NOMO-1 (cell line): Measurements from ENCODE around the gene USP17L5.
"Not testable (repeated sequence)": the region's sequence is repeated elsewhere in the genome, so short reads cannot be mapped to it uniquely, and the experiment has no call there.

ENCODE experiments used
- DNase-seq, 2 experiments: peaks; one replicate each; lab custom pipeline; 2025; ENCODE audit not compliant: unreplicated experiment in 2 of 2; lab: John Stamatoyannopoulos, UW

Gene USP17L5, protein sequence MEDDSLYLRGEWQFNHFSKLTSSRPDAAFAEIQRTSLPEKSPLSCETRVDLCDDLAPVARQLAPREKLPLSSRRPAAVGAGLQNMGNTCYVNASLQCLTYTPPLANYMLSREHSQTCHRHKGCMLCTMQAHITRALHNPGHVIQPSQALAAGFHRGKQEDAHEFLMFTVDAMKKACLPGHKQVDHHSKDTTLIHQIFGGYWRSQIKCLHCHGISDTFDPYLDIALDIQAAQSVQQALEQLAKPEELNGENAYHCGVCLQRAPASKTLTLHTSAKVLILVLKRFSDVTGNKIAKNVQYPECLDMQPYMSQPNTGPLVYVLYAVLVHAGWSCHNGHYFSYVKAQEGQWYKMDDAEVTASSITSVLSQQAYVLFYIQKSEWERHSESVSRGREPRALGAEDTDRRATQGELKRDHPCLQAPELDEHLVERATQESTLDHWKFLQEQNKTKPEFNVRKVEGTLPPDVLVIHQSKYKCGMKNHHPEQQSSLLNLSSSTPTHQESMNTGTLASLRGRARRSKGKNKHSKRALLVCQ

DNA sequence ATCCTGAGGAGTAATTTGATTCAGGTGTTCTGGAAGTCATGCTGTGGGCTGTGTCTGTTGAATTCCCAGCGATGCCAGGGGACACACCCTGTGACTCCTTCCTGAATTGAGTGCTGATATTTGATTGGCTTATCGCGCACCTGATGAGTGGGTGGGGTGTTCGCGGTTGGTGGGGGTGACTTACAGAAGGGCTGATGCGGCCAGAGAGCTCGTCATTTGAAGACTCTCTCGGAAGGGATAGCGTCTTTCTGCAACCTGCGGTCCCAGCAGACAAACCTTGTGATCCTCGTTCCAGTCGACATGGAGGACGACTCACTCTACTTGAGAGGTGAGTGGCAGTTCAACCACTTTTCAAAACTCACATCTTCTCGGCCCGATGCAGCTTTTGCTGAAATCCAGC lies at the start of gene USP17L5:
Gene USP17L5, plus strand, starts transcription at position 301 of the 400 bp plus-strand sequence. Its CDS starts 0 bp downstream, at position 301.
- DNase-seq: not testable (repeated sequence)

DNA sequence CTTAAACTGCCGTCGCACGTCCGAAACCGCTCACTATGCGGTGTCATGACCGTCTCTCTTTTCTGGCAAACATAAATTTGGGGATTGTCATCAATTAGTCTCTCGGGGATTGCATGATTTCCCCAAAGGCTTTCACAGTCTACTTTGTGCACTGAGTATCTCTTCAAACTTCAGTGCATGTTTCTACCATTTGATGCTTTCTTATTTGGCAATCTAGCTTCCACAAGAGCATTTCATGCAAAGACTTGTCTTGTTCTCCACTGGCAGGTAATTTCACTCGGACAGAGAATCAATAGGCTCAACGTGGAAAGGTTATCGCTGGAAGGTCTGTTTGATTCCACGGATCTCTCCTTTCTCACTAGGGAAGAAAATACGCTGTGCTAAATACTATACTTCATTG lies 15.0 kb upstream of the USP17L5 start:
- DNase-seq: not testable (repeated sequence)

DNA sequence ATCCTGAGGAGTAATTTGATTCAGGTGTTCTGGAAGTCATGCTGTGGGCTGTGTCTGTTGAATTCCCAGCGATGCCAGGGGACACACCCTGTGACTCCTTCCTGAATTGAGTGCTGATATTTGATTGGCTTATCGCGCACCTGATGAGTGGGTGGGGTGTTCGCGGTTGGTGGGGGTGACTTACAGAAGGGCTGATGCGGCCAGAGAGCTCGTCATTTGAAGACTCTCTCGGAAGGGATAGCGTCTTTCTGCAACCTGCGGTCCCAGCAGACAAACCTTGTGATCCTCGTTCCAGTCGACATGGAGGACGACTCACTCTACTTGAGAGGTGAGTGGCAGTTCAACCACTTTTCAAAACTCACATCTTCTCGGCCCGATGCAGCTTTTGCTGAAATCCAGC lies 14.3 kb upstream of the USP17L5 start, which contains the start of gene USP17L24:
Gene USP17L24, plus strand, starts transcription at position 301 of the 400 bp plus-strand sequence. Its CDS starts 0 bp downstream, at position 301.
- DNase-seq: not testable (repeated sequence)

DNA sequence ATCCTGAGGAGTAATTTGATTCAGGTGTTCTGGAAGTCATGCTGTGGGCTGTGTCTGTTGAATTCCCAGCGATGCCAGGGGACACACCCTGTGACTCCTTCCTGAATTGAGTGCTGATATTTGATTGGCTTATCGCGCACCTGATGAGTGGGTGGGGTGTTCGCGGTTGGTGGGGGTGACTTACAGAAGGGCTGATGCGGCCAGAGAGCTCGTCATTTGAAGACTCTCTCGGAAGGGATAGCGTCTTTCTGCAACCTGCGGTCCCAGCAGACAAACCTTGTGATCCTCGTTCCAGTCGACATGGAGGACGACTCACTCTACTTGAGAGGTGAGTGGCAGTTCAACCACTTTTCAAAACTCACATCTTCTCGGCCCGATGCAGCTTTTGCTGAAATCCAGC lies 9.6 kb upstream of the USP17L5 start, which contains the start of gene USP17L25:
Gene USP17L25, plus strand, starts transcription at position 301 of the 400 bp plus-strand sequence. Its CDS starts 0 bp downstream, at position 301.
- not testable (repeated sequence) for DNase-seq

DNA sequence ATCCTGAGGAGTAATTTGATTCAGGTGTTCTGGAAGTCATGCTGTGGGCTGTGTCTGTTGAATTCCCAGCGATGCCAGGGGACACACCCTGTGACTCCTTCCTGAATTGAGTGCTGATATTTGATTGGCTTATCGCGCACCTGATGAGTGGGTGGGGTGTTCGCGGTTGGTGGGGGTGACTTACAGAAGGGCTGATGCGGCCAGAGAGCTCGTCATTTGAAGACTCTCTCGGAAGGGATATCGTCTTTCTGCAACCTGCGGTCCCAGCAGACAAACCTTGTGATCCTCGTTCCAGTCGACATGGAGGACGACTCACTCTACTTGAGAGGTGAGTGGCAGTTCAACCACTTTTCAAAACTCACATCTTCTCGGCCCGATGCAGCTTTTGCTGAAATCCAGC lies 4.8 kb upstream of the USP17L5 start, which contains the start of gene USP17L26:
Gene USP17L26, plus strand, starts transcription at position 301 of the 400 bp plus-strand sequence. Its CDS starts 0 bp downstream, at position 301.
- DNase-seq: not testable (repeated sequence)

DNA sequence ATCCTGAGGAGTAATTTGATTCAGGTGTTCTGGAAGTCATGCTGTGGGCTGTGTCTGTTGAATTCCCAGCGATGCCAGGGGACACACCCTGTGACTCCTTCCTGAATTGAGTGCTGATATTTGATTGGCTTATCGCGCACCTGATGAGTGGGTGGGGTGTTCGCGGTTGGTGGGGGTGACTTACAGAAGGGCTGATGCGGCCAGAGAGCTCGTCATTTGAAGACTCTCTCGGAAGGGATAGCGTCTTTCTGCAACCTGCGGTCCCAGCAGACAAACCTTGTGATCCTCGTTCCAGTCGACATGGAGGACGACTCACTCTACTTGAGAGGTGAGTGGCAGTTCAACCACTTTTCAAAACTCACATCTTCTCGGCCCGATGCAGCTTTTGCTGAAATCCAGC lies 4.6 kb downstream of the USP17L5 start, which contains the start of gene USP17L27:
Gene USP17L27, plus strand, starts transcription at position 301 of the 400 bp plus-strand sequence. Its CDS starts 0 bp downstream, at position 301.
- DNase-seq: not testable (repeated sequence)

DNA sequence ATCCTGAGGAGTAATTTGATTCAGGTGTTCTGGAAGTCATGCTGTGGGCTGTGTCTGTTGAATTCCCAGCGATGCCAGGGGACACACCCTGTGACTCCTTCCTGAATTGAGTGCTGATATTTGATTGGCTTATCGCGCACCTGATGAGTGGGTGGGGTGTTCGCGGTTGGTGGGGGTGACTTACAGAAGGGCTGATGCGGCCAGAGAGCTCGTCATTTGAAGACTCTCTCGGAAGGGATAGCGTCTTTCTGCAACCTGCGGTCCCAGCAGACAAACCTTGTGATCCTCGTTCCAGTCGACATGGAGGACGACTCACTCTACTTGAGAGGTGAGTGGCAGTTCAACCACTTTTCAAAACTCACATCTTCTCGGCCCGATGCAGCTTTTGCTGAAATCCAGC lies 9.4 kb downstream of the USP17L5 start, which contains the start of gene USP17L28:
Gene USP17L28, plus strand, starts transcription at position 301 of the 400 bp plus-strand sequence. Its CDS starts 0 bp downstream, at position 301.
- not testable (repeated sequence) for DNase-seq

DNA sequence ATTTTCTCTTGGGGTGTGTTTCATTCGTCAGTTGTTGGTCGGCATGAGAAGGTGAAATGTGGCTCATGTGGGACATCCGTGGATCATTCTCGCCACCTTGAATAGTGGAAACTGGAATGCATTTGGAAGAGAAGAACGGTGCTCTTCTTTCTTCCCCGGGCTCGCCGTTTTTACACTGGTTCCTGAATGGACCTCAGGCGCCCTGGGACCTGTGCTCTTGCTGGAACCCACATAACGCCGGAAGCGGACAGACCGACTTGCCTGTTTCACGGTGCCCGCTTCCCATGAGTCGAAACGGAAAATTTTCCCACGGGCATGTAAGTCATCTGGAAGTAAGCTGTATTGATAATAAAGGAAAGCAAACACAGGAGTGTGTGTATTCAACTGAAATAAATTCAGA lies 11.7 kb downstream of the USP17L5 start:
- not testable (repeated sequence) for DNase-seq

DNA sequence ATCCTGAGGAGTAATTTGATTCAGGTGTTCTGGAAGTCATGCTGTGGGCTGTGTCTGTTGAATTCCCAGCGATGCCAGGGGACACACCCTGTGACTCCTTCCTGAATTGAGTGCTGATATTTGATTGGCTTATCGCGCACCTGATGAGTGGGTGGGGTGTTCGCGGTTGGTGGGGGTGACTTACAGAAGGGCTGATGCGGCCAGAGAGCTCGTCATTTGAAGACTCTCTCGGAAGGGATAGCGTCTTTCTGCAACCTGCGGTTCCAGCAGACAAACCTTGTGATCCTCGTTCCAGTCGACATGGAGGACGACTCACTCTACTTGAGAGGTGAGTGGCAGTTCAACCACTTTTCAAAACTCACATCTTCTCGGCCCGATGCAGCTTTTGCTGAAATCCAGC lies 14.1 kb downstream of the USP17L5 start, which contains the start of gene USP17L29:
Gene USP17L29, plus strand, starts transcription at position 301 of the 400 bp plus-strand sequence. Its CDS starts 0 bp downstream, at position 301.
- DNase-seq: not testable (repeated sequence)

DNA sequence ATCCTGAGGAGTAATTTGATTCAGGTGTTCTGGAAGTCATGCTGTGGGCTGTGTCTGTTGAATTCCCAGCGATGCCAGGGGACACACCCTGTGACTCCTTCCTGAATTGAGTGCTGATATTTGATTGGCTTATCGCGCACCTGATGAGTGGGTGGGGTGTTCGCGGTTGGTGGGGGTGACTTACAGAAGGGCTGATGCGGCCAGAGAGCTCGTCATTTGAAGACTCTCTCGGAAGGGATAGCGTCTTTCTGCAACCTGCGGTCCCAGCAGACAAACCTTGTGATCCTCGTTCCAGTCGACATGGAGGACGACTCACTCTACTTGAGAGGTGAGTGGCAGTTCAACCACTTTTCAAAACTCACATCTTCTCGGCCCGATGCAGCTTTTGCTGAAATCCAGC lies 23.6 kb downstream of the USP17L5 start, which contains the start of gene USP17L30:
Gene USP17L30, plus strand, starts transcription at position 301 of the 400 bp plus-strand sequence. Its CDS starts 0 bp downstream, at position 301.
- DNase-seq: not testable (repeated sequence)

DNA sequence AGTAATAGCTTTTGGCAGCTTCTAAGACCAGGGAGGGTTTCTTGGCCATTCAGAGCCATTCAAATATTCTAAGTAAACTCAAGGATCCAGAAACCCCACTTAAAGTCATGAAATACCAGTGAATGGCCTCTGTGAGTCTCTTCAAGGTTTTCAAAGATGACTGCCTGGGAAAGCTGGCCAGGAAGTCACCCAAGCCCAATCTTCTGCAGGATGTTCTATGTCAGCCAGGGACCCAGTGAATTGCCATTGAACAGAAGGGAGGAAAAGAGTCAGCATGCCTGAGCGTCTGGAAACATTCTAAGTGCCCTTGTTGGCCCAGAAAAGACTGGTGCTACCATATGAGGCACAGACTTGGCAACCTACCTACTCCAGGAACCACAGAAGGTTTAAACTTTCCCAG lies 40.7 kb downstream of the USP17L5 start:
- DNase-seq: not testable (repeated sequence)

DNA sequence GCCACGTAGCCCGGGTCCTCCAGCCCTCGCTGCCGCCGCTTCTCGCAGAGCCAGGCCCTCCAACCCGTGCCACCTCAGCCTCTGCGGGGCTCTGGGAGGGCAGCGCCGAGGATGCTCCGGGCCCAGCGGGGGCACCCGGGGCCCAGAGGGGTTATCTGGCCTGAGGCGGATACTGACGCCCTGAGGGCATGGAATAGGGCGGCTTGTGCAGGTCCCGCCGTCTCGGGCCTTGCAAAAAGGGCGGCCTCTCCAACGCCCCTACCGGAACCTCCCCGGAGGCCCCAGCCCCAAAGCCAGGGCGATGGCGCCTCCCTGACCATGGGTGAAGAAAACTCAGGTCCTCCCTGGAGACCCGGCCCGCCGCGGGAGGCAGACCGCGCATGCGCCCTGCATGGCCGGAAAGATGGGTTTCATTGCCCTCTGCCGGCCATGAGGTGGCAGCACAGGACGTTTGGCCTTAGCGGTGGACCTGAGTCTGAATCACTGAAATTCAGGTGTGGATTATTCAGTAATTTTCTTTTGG lies 41.9 kb downstream of the USP17L5 start:
- DNase-seq: not testable (repeated sequence)

DNA sequence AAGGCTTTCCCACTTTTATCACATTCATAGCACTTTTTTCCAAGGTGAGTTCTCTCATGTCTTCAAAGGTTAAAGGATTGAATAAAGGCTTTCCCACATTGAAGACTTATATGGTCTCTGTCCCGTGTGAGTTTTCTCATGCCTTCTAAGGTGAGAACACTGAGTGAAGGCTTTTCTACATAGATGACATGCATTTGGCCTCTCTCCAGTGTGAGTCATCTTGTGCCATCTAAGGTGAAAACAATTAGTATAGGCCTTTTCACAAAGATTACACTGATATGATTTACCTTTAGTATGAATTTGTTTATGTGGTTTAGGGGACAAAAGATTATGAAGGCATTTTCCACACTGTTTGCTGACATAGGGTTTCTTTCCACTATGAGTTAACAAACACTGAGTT lies 44.9 kb downstream of the USP17L5 start:
- no peak for DNase-seq

DNA sequence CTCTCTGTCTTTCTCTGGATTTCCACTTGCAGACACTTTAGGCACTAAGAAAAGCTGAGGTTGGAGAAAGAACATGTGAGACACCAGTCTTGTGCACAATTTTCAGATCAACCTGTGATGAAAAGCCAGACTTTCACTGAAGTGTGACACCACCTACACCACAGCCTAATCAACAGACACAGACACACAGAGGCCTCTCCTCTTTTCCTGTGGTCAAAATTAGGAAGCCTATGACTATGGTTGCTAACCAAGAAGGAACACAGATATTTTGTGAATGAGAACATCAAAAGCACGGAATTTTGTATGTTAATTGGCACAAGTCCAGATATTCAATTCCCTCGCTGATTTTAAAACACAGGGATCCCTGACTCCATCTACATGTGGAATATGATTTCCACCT lies 49.8 kb downstream of the USP17L5 start:
- DNase-seq: not testable (repeated sequence)
